SIG-M5 treated with dmso at 0.1 percent for 504 hours (cell line): ENCODE results near the gene ELMO1.
A peak's percentile ranks its signal among the peaks of the same experiment; 100 is the strongest.

Source experiments
- DNase-seq: peaks from one replicate; lab custom pipeline; 2025; ENCODE audit not compliant: unreplicated experiment; lab: John Stamatoyannopoulos, UW

Gene ELMO1

DNA sequence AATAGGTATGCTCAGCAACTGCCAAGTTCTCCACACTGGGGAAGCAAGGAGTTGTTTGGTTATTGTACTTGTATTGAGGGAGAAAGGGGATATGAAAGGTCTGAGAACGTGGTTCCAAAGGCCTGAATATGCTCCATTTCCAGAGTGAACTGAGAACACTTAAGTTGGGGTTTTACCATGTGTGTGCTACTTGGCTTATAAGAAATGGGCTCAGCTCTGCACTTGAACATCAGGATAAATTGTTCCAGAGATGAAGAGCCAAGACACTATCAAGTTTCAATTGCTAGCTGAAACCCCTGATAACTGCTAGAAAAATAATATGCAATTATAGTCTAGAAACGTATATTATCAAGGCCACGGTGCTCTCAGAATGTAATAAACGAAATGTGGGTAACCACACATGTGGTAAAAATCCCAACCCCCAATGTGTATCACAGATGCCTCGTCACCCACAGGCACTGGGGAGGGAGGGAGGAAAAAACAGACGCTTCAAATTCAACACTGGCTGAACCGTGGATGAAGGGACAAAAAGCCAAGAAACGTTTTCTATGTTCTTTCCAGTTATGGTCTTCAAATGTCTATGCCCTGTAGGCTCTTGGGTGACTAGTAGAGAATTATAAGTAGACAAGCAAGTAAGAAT is 16.3 kb downstream of the ELMO1 start:
- DNase-seq = no peak

DNA sequence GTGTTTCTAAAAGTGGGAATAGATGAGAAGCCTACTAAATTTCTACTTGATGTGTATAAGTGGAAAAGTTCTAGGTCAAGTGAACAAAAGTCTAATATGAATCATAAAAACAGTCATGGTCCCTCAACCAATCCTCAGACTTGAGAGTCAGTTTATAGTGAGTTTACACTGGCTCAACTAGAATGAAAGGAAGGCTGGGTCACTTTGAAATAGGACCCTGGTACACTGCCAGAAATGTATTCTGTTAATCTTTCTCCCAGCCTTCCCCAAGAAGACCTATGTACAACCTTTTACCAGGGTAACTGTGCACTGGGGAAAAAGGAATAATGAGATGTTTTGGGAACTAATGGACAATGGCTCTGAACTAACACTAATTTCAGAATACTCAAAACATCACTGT is 17.3 kb downstream of the ELMO1 start:
- no peak for DNase-seq

DNA sequence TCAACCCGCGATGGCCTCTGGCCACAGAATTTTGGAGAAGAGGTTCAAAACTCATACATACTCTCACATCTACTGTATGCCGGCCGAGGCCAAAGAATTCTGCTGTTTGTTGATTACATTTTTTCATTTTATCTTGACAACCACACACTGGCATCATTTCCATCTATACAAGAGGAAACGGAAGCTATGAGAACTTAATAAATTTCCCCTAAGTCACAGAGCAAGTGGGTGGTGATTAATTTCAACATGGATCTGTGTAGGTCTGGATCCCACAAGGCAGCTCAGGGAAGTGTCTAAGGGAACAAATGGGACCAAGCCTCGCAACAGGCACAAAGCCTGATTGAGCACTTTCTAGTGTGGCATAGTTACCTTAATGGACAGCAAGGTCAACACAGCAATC is 18.0 kb downstream of the ELMO1 start:
- DNase-seq = no peak

DNA sequence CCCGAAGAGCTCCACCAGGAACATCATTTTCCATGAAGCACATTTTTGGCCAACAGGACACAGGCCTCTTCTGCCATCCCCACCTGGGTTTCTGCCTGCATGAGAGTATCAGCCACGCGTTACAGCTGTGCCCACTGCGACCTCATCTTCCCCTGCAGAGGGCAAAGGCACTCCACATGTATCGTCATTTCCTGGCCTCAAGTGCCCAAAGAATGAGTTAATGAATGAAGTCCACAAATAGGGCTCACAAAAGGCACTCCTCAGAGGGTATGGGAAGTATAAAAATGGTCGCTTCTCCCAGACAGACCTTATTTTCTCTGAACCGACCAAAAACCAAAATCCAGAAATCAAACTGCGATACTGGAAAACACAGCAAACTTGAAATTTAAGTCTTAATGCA is 18.5 kb downstream of the ELMO1 start:
- DNase-seq = no peak

DNA sequence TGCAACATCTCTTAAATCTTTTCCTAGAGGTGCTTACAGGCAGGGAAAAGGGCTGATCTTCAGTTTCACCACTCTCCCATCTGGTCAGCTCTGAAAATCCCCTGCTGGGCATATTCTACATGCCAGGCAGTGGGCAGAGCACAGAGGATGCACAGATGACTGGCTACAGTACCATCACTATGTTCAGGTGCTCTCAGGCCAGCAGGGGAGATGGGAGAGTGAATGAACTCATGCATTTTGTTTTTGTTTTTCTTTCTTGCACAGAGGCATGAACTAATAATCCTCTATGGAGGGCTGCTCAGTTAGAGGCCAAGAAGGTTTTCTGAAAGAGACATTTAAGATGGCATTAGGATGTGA is 19.3 kb downstream of the ELMO1 start:
- DNase-seq = no peak

DNA sequence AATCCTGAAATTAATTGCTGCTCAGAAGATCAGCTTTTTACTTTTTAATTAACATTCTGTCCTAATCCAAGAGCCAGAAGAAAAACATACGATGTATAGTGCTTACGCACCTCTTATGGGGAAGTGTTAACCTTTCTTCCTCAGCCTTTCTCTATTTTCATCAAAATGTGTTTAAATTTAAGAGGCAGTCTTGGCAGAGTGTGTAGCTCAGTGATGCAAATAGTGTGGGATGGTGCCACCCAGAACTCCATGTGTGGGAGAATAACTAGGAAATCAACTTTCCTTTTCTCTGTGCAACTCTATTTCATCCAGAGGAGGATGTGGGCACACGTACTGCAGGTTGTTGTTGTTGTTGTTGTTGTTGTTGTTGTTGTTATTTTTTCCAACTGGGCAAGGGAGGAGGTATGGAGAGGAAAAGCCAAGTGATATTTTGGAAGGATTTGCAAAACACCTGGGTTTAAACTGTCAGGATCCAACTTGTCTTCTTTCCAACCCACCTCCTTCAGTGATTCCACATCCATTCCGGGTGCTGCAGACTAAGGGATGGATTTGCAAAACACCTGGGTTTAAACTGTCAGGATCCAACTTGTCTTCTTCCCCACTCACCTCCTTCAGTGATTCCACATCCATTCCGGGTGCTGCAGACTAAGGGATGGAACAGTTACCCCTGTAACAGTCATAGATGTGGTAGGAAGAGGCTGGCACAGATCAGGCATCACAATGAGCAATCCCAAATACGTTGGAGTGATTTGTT is 19.8 kb downstream of the ELMO1 start:
- DNase-seq = no peak

DNA sequence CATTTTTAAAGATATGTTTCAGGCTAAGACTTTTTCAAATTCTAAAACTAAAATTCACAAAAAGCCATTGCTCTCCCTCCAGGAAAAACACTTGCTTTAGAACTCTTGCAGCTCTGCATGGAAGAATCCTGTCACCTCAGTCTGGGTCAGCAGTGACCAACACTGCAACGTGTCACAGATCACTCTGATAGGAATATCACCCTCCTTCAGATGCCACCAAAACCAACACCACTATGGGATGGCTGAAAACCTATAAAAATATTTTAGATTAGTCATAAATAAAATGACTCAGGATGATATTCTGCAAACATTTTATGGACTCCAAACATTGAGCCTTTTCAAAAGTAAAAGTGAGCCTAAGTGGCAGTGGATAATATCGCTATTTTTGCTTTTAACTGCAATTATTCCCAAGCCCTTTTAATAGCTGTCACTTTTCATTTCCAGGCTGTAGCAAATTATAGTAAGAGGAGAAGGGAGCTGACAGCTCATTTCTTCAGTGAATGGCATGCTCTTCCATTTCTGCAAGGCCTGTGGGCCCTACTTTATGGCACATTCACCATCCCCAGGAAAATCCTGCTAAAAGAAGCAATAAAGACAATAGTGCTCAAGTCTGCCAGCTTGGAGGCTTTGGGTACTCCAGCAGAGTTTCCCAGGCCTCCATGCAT is 21.3 kb downstream of the ELMO1 start:
- DNase-seq = no peak

DNA sequence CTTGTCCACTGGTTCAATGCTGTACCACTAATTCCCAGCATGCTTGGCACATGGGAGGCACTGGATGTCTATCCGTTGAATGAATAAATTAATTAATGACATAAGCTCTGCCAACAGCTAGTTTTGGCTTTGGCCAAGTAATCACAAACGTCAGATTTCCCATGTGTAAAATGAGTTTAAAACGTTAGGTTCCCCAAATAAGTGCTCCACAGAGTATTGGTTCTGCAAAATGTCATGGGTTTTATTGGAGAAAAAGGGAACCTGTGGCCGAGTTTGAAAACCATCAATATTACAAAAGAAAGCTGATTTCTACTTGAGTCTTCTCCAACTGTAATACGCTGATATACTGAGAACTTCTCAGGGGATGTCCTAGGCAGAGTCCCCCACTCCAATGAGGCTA is 23.2 kb downstream of the ELMO1 start:
- peak; percentile 83 for DNase-seq

DNA sequence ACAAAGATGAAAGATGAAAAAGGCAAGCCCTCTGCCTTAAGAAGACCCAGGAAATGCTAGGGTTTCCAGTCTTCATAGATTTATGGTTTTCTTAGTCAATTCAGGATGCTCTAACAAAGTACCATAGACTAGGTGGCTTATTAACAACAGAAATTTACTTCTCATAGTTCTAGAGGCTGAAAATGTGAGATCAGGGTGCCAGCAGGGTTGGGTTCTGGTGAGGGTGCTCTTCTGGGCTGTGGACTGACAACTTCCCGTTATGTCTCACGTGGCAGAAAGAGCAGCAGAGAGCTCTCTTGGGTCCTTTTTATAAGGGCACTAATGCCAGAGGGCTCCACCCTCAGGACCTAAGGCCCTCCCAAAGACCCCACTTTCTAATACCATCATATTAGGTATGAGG is 23.7 kb downstream of the ELMO1 start:
- no peak for DNase-seq

DNA sequence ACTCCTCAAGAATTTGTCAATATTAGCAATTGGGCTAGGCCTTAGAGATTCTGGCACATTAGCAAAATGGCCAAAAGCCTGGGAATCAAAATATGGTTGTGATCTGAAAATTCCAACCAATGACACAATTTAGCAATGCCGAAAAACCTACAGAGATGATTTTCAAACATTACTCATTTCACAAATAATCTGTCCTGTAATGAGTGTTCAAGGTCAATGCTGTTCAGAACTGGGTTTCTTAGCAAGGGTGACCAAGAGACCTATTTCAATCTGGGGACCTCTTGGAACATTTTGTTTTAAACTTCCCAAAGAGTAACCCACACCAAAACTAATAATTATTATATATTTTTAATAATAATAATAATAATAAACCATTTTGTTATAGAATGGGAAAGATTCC is 24.1 kb downstream of the ELMO1 start:
- no peak for DNase-seq

DNA sequence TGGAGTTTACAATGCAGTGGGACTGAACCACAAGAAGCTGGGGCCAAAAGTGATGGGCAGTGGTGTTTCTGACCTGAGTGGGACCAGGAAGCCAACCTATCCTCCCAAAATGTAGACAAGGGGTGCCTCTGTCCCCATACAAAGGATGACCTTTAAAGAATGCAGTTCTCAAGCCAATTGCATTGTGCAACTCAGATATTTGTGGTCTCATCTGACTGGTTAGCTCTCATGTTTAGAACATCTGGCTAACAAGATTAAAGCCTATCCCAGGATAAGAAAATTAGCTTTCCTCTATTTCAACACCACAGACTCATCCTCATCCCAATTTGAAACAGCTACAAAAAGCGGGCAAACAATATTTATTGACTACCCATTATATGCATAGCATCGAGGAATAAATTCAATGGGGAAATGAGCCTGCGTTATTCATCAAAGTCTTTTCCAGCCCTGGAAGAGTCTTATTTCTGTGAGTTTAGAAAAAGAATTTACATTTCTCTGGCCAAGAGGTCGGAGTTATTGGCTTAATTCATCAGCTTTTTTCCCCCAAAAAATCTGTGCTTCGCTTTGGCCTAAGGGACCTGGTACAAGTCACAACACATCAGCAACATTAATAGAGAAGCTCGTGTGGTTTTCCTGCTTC is 26.7 kb downstream of the ELMO1 start:
- DNase-seq = no peak

DNA sequence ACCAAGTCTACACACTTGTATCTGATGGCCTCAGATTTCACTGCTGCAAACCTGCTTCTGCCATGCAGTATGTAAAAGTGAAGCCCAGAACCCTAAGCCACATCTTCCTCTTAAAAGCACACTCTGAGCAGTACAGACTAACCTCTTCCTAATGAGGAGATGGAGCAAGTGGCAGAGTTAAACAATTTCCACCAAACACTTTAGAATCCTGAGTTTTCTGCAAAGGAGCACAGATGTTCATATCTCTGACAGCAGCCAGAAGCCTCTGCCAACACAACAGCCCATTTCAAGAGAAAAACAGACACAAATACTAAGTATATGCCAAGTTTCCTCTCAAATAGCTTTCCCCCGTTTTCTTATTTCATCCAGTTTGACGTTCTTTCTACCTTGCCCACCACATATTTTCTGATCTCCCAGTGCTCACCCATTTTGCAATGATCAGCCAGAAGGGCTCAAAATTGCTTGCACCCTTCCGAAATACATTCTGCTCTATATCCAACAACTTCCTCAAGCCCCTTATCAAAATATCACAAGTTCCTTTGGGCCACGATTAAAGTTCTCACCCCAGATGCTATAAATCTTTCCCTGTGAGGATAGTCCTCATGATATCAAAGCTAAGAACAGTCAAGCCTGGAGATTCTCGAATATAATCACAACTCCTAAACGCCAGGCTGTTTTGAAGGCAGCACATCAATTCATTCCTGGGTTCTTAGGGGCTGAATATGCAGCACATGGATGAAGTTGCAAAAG is 27.5 kb downstream of the ELMO1 start:
- DNase-seq = no peak

DNA sequence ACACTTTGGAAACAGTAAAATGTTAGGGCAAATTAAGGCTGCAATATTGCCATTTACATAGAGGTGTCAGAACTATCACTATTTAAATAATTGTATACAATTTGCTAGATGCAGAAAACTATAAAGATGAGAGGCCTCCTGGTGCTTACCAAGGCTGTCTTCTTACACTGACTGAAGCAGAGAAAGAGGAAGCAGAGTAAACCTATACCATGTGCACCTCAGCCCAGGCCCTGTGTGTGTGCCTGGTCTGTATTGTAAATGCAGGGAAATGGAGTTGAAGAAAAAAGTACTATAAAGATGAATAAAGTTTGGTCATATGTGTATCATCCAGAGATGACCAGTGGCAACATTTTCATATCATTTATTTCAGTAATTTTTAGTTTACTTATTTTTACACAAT is 29.2 kb downstream of the ELMO1 start:
- DNase-seq = no peak

DNA sequence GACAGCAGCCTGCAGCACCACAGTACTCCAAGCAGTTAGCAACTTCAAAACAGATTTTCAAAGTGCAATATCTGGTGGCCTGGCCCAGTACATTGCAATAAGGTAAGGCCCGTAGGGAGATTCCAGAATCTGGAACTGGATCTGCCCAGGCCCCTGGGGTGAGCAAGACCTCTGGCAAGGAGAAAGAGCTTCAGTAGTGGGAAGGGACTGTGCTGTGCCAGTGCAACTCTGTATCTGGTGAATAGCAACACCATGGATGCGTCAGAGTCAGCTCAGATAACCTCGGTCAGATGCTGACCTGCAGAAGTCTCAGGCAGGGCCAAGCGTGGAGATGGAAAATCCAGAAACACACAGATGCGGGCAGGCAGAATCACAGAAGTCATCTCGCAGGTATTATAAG is 30.3 kb downstream of the ELMO1 start:
- no peak for DNase-seq

DNA sequence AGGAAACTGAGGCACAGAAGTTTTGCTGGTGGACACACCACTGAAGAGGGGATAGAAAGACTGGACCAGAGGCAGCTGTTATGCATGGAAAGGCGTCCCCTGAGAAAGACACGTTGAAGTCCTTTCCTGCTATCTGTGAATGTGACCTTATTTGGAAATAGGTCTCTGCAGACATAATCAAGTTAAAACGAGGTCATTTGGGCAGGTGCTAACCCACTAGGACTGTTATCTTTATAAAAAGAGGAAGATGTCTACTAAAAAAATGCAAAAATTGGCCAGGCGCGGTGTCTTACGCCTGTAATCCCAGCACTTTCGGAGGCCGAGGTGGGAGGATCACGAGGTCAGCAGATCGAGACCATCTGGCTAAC is 31.6 kb downstream of the ELMO1 start:
- DNase-seq = no peak

DNA sequence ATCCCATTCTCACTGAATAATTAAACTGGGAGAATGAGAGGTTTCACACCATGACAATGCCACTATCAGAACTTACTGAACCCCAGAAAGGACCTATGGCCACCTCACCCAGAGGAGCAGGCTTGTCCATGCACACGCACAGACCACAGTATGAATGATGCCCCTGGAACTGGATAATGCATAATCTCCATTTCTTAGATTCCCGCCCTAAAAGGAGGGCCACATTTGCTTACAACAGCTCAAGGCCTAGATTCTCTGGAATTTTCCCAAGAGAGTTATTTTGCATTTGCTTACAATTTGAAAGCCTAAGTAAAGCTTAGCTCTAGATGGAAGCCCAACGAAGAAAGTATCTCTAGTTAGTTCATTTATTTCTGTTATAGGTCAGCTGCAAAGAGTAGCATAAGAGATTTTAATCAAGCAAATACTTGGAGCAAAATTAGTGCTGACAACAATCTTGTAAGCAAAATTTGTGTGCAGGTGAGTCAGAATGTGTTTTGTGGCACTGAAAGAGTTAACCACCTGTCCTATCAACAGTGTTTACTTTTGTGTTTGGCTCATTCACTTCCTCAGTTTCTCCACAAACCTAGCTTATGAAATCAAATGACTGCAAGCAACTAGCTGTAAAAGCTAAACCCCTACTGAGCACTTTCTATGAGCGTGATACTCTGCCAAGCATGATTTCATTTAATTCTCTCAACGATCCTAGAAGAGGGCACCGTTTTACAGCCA is 32.1 kb downstream of the ELMO1 start:
- DNase-seq = no peak

DNA sequence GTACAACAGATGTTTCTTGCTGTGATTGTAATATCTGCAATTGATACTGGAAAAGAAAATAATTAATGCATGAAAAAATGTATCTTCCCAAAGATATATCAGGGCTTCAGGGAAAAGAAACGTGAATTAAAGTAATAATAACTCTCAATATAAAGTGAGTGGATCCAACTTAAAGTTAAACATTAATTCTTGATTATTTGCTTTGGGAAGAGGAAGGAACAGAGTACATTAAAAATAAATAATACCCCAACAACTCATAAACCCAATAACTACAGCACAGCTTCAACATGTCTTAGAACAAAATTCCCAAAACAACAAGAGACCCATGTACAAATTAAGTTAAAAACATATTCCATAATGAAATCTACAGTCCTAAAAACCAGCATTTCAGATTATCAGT is 33.0 kb downstream of the ELMO1 start:
- DNase-seq = no peak

DNA sequence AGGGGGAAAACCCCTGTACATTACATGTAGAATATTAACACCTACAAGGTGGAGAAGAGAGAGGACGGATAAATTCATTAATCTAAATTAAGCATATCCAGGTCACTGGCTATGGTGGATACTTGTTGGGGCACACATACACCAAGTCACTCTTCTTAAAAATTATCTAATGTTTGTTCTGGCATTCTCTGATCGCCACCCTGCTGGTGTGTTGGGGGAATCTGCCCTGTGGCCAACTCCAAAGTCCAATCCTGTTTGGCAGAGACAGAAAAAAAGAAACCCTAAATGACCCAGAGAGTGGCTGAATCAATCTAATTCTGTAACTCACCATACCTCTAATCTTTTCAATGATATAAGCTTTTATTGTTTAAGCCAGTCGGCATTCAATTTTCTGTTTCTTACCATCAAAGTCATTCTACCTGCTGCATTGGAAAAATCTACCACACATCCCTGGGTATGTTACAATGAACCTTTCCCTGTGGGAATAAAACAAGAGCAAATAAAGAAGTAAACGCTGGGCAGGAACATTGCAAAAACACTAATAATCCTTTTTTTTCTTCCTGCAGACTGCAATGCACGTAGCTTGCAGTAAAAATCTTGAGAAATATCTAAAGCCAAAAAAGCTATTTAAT is 34.2 kb downstream of the ELMO1 start:
- no peak for DNase-seq

DNA sequence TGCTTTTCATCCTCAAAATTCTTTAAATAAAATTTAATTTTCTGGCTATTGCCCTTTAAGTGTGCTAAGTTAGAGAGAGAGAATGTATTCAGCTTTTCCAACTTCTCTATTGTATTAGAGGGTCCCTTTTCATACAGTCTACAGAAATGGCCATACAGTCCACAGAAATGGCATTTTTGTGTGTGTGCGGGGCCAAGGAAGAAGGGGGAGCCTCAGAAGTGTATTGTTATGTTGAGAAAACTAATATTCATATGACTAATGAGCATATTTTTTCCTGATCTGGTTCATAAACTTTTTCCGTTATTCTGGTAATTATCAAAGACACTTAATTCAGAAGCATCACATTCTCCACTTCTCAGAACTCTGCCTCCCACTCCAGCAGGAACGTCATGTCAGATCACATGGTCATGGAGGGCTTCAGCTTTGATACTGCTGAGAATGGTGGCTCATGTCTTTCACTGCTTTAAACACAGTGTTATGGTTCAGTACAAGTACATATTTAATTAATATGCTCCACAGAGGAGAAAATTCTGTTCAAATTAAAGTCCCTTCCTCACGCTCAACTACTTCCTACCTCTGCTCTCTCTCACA is 37.1 kb downstream of the ELMO1 start:
- DNase-seq = no peak
